CD4-positive, alpha-beta T cell treated with Interleukin-1 beta for 1 hour (primary cell): Measurements from ENCODE around the gene MAD1L1.
"Not testable (repeated sequence)": the region's sequence is repeated elsewhere in the genome, so short reads cannot be mapped to it uniquely, and the experiment has no call there.

Experiments used
- DNase-seq, 2 donors: peaks; one replicate each; pipeline ENCODE4 v3.0.0-alpha.2; 2020 to 2022

MAD1L1 gene

GRCh38 chr7:2171855-2172254 is 60.9 kb downstream of the MAD1L1 start:
- DNase-seq, result no peak

GRCh38 chr7:2170576-2171521 is 61.9 kb downstream of the MAD1L1 start:
- no peak for DNase-seq

GRCh38 chr7:2169923-2170575 is 62.7 kb downstream of the MAD1L1 start:
- DNase-seq, result no peak

- no peak for DNase-seq
Observed at GRCh38 chr7:2168615-2169311, 64.0 kb downstream of the MAD1L1 start.

- DNase-seq, result no peak
Observed at GRCh38 chr7:2166625-2167280, 66.0 kb downstream of the MAD1L1 start.

- DNase-seq, result no peak
Observed at GRCh38 chr7:2165610-2166594, 66.8 kb downstream of the MAD1L1 start.

GRCh38 chr7:2165239-2165609 is 67.5 kb downstream of the MAD1L1 start:
- no peak for DNase-seq

- DNase-seq, result no peak
Observed at GRCh38 chr7:2164646-2165045, 68.1 kb downstream of the MAD1L1 start.

- DNase-seq, result no peak
Observed at GRCh38 chr7:2163600-2164555, 68.9 kb downstream of the MAD1L1 start.

- DNase-seq, result no peak
Observed at GRCh38 chr7:2162959-2163358, 69.8 kb downstream of the MAD1L1 start.

- DNase-seq, result not testable (repeated sequence)
Observed at GRCh38 chr7:2162004-2162902, 70.5 kb downstream of the MAD1L1 start.

- no peak for DNase-seq
Observed at GRCh38 chr7:2159176-2159520, 73.6 kb downstream of the MAD1L1 start.

GRCh38 chr7:2158331-2159175 is 74.2 kb downstream of the MAD1L1 start:
- no peak for DNase-seq

GRCh38 chr7:2157473-2158279 is 75.1 kb downstream of the MAD1L1 start:
- no peak for DNase-seq

- no peak for DNase-seq
Observed at GRCh38 chr7:2156756-2157472, 75.8 kb downstream of the MAD1L1 start.

GRCh38 chr7:2154831-2155230 is 77.9 kb downstream of the MAD1L1 start:
- DNase-seq, result no peak

- DNase-seq, result no peak
Observed at GRCh38 chr7:2154121-2154520, 78.6 kb downstream of the MAD1L1 start.
